Keratinocyte (primary cell): Measurements from ENCODE around the gene MRPS18A.

ENCODE experiments used
- EZH2 ChIP-seq: IDR thresholded peaks from one replicate; pipeline ENCODE4 v1.6.1; 2012; ENCODE audit warnings: inconsistent platforms, mild to moderate bottlenecking, low read length, moderate library complexity
- TF ChIP-seq, protein P1 (sequence below), 3 experiments: IDR thresholded peaks in 1 of 3; conservative IDR thresholded peaks in 1 of 3; optimal IDR thresholded peaks in 1 of 3; 2 replicates in 2 of 3; 3 replicates in 1 of 3; pipeline versions ENCODE3 to v1.5.1; 2011; ENCODE audit warnings: low read length in 3 of 3, mild to moderate bottlenecking in 3 of 3, moderate library complexity in 2 of 3, control low read depth in 1 of 3, inconsistent platforms in 1 of 3; ENCODE audit not compliant: insufficient read depth in 2 of 3; ENCODE audit errors: extremely low read depth in 1 of 3

DNA sequence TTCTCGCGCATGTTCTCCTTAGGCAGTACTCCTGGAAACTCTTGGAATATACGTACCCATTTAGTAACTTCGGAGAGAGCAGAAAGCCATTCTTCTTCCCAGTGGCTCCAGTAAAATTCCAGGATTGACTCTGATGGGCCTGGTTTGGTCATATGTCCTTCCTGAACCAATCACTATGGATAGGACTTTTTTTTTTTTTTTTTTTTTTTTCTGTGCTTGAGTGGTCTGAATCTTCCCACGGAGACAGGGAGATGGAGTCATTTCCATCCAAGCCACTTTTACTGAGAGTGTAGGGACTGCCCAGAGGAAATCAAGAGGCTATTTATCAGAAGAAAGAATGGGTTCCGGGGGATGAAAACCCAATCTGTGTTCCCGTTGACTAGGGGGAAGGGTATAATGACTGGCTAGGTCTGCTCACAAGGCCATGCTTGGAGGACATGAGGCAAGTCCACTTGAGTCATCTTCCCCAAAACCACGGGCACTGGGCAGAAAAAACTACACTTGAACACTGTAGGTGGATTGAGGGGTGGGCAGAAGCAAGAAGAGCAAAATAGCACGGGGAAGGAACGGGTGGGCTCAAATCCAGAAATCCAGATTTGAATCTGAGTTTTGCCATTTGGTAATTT is 35.4 kb upstream of the MRPS18A start:
- no peak for TF ChIP-seq EZH2
- TF ChIP-seq, protein P1, sequence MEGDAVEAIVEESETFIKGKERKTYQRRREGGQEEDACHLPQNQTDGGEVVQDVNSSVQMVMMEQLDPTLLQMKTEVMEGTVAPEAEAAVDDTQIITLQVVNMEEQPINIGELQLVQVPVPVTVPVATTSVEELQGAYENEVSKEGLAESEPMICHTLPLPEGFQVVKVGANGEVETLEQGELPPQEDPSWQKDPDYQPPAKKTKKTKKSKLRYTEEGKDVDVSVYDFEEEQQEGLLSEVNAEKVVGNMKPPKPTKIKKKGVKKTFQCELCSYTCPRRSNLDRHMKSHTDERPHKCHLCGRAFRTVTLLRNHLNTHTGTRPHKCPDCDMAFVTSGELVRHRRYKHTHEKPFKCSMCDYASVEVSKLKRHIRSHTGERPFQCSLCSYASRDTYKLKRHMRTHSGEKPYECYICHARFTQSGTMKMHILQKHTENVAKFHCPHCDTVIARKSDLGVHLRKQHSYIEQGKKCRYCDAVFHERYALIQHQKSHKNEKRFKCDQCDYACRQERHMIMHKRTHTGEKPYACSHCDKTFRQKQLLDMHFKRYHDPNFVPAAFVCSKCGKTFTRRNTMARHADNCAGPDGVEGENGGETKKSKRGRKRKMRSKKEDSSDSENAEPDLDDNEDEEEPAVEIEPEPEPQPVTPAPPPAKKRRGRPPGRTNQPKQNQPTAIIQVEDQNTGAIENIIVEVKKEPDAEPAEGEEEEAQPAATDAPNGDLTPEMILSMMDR (optimal IDR thresholded peaks at IDR 0.05 in 1 of 3, IDR thresholded peaks at IDR 0.05 in 1 of 3, conservative IDR thresholded peaks at IDR 0.05 in 1 of 3; ENCODE audit: extremely low read depth in 1 of 3, insufficient read depth in 2 of 3, low read length in 3 of 3), result no peak
